ENCODE data around the gene COQ10B.
A peak's percentile ranks its signal among the peaks of the same experiment; 100 is the strongest.
"Not testable (repeated sequence)": the region's sequence is repeated elsewhere in the genome, so short reads cannot be mapped to it uniquely, and the experiment has no call there.

Gene COQ10B

DNA sequence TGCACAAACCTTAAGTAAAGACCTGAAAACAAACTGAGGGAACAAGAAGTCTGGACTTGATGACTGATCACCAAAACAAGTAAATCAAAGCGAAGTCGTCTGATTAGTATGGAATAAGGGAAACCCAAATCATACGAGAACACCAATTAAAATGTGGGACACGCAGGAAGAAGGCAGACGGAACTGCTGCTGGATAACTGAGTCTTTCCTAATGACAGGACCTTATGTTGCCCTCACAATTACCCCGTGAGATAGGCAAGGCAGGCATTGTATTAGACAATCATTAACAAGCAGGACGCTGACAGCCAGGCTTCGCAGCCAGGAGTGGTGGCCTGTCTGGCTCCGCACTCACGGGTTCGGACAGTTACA, 614 bp upstream of the COQ10B start:
- DNase-seq, result no peak

DNA sequence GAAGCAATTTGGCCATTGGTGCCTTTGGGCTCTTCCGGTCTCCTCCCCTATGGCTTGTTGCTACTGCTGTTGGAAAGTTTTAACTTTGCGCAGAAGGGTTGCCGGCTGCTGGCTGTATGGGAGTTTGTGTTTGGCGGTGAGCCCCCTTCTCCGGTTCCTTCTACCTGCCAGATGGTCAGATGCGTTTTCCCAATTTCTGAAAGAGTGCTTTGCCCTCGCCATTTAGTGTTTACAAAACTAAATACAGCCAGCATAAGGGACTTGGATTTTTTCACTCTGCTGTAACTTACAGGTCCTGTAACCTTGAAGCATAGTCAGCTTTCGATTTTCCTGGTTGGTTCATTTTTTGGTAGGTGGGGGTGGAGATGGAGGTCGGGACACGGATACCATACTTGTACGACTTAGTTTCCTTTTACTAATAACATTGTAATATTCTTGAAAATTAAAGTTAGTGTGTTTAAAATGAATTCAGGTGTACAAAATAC, 604 bp downstream of the COQ10B start:
- no peak for DNase-seq

DNA sequence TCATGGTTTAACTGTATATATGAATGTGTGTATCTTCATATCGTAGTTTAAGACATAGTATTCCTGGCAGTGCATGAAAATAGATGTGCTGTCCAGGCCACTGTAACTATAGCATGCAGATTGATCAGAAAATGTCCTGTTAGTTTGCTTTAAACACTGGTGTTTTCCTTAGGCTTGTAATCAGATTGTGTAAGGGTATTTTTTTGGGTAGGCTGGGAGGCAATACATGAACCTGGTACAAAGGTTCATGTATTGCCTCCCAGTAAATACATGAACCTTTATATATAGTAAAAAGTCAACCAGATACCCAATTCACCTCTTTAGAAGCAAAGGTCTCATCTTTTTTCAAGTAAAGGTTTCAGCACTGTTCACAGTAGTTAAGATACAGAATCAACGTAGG, 1.6 kb downstream of the COQ10B start:
- no peak for DNase-seq

DNA sequence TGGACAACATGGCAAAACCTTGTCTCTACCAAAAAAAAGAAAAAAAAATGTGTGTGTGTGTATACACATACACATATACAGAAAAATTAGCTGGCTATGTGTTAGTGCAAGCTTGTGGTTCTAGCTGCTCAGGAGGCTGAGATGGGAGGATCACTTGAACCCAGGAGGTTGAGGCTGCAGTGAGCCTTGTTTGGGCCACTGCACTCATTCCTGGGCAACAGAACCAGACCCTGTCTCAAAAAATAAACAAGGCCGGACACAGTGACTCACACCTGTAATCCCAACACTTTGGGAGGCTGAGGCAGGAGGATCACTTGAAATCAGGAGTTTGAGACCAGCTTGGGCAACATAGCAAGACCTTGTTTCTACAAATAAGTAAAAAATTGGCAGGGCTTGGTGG, 2.1 kb downstream of the COQ10B start:
- DNase-seq, result no peak

DNA sequence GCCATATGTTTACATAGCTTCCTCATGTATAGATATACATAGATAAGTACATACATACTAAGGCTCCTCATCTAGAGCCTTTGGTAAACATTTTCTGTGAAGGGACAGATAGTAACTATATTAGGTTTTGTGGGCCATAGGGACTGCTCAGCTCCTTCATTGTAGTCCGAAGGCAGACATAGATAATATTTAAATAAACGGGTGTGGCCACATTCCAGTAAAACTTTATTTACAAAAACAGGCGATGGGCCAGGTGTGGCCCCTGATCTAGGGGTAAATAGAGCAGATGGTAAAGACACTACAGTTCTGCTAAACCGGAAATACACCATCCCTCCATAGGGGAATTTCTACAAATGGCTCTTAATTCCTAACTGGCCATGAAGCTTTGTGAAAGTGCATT, 7.3 kb downstream of the COQ10B start:
- DNase-seq, result no peak

DNA sequence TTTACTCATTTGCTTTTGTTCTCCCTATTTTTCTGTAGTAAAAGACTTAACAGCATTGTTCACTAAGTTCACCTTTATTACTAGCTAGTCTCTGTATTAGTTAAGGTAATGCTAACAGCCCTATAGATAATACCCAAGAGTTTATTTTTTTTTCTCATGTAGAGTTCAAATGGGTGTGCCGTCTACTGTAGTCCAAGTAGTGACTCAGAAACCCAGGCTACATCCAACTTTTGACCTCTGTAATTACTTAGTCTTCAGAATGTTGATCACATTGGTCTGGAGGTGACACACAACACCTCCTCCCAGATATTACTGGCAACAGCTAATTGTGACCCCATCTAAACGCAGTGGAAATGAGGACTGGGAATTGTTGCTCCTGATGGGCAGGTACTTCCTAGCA, 7.7 kb downstream of the COQ10B start:
- DNase-seq, result no peak

DNA sequence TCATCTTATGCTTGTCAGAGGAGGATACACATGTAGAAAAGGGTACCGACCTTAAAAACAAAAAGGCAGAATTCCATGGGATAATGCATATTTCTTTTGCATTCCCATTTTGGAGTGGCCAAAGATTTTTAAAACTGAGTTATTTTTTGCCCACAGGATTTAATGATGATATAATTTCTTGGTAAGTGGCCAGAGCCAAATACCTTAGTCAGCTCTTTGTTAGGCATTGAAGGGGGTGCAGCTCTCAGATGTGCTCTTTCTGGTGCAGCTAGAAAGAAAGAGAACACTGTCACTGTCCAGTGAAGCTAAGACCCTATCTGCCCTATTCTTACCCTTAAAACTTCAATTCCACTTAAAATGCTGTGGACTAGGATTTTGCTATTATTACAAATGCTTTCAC, 10.8 kb downstream of the COQ10B start:
- no peak for DNase-seq

DNA sequence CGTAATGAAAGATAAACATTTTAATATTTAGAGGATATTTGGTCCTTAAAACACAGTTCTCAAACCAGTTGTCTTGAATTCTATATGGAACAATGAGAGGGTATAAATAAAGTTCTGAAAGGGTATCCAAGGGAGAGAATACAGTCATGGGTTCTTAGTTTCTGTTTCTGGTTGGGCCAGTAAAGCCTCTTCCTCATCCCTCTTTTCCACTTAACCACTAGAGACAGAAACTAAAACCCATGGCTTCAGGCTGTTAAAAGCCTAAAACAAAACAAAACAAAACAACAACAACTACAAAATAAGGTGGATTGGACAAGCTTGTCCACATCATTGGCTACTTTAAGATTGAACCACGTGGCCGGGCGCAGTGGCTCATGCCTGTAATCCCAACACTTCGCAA, 18.8 kb downstream of the COQ10B start:
- no peak for DNase-seq

DNA sequence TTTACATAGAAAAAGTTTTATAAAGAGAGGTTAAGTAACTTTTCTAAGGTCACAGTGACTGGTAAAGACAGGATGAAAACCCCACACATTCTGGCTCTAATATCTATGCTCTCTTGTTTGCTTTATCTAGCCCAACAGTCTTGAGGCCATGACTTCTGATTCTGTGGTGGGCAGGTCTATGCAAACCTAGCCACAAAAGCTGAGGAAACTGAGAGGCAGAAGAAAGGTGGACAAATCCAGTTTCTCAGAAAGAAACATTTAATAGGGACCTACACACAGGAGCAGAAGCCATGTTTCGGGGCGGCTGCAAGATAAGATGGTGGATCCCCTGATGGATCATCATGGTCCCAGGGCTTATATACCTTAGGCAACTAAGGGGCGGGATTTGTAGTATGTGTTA, 24.4 kb downstream of the COQ10B start:
- DNase-seq, result no peak

DNA sequence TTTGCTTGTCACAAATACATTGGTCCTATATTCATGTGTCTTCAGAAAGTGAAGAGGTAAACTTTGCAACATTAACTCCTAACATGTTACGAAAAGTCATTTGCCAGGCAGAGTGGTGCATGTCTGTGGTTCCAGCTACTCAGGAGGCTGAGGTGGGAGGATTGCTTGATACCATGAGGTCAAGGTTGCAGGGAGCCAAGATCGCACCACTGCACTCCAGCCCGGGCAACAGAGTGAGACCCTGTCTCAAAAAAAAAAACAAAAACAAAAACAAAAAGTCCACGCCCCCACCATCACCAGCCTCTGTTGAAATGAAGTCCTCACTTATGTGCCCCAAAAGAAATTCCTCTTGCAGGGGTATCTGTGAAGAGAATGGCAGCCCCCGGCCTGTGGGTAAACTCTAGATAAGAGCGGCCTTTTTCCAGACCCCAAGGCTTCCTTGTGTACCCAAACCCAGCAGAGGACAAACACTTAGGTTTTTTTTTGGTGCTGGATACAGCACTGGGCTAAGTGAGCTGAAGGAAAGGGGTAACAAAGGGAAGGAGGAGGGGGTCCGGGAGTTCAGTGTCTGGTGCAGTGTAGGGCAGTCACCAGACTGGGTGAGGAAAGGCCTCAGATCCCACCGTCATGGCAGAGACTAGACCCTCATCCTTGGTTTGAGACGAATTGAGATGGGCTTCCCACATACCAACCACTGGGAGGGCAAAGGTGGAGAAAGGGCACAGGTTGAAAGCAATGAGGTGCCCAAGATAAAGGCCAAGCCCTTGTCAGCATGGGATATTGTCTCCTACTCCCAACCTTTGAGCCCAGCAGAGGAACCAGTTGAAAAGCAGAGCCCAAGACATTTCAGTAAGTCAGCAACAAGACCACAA, 27.0 kb downstream of the COQ10B start:
- no peak for DNase-seq

DNA sequence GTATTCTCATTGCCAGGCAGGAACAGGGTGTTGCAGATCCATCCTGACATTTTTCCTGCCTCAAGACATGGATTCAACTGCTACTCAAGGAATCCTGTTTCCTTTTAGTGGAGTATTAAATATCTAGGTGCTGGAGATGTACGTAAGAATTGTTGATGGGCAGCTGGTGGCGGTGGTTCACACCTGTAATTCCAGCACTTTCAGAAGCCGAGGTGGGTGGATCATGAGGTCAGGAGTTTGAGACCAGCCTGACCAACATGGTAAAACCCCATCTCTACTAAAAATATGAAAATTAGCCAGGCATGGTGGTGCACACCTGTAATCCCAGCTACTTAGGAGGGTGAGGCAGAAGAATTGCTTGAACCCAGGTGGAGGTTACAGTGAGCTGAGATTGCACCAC, 30.9 kb downstream of the COQ10B start:
- not testable (repeated sequence) for DNase-seq

DNA sequence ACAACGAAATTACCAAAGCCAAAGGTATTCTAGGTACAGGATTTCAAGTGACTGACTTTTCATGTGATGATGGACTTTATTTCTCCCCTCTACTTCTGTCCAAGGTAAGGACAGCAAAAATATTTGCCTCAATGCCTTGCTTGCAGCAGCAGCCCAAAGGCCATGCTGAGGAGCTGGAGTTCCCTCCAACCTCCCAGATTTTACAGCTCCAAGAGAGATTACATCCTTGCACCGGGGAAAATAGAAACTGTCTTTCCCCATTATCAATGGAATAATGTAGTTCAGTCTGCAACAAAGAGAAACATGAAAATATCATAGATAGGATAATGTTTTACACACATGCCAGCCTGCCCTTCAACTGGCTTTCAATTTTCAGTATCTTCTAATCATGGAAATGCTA, 32.8 kb downstream of the COQ10B start:
- no peak for DNase-seq

DNA sequence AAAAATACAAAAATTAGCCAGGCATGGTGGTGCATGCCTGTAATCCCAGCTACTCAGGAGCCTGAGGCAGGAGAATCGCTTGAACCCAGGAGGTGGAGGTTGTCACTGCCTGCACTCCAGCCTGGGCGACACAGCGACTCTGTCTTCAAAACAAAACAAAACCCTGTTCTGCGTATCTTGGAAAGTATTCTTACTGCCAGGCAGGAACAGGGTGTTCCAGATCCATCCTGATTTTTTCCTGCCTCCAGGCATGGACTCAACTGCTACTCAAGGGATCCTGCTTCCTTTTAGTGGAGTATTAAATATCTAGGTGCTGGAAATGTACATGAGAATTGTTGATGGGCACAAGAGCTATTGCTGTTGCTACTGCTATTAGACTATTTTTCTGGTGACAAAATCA, 34.0 kb downstream of the COQ10B start:
- no peak for DNase-seq

DNA sequence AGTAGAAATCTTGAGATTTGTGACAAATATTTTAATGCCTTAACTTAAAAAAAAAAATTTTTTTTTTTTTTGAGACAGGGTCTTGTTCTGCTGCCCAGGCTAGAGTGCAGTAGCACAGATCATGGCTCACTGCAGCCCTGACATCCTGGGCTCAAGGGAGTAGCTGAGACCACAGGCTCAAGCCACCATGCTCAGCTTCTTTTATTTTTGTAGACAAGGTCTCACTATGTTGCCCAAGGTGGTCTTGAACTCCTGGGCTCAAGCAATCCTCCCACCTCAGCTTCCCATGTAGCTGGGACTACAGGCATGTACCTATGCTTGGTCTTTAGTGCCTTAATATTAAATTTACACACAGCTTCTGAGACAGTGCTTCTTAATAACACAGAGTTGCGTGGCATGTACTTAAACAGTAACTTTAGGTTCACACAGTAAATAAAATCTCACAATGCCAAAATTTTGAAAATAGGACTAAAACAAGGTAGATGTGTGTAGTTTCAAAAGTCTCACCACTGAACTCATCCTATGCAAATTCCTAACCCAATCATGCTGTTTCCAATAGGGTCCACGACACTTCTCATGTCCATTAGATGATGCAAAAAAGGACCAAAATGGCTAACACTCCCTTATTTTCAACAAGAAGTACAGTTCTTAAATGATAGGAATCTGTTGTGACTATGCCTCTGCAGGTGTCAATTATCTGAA, 42.2 kb downstream of the COQ10B start:
- no peak for DNase-seq

DNA sequence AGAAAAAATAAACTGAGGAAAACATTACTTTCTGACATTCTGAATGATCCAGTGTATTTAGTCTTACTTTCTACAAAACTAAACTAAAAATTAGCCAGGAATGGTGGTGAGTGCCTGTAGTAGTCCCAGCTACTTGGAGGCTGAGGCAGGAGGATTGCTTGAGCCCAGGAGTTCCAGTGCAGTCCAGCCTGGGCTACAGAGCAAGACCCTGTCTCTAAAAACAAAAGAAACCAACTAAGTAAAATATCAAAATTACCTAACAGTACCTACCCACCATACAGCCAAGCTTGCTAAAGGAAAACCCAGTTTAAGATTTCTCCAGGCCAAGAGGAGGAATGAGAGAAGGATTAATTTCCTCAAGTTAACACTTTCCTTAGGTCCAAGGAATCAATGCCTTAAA, 43.3 kb downstream of the COQ10B start:
- DNase-seq, result no peak

DNA sequence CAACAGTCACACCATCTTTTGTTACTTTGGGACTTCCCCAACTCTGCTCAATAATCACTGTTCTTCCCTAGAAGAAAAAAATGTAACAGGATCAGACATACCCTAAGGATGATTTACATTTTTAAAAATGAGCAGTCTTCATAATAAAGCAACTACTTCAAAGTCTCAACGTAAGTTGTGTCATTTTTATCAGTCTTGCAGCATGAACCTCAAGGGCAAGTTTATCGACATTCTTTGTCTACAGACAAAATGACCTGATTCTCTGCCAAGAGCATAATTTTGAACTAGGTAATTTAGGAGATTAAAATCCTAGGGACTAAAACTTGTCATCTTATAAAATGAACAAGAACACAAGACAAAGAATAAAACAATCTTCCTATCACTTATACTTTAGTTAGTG, 44.0 kb downstream of the COQ10B start:
- DNase-seq, result no peak

DNA sequence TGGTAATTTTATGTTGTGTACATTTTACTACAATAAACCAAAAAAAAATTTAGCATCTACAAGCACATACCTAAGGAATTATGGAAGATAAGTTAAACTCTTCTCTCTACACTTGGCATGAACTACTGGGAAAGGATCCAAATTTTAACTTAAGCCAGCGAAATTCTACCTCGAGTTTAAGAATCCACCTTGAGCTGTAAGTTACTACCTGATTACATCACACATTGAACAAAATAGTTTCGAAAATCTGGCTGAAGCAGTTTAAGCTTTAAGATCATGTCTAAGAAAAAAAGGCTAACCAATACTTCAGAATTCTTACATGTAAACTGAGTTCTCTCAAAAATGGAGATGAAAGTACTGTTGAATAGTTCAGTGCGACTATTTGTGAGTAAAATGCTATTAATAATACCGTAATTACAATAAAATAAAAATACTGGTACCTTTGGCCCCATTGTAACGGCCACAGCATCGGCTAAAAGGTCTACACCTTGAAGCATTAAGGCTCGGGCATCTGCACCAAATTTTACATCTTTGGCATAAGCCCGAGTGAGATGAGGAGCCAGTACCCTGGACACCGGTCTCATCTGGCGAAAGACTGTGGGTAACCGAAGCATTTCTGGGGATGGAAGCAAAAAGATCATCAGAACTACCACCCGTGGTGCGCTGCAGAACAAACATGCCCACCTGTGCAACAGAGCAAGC, 45.0 kb downstream of the COQ10B start:
- no peak for DNase-seq

DNA sequence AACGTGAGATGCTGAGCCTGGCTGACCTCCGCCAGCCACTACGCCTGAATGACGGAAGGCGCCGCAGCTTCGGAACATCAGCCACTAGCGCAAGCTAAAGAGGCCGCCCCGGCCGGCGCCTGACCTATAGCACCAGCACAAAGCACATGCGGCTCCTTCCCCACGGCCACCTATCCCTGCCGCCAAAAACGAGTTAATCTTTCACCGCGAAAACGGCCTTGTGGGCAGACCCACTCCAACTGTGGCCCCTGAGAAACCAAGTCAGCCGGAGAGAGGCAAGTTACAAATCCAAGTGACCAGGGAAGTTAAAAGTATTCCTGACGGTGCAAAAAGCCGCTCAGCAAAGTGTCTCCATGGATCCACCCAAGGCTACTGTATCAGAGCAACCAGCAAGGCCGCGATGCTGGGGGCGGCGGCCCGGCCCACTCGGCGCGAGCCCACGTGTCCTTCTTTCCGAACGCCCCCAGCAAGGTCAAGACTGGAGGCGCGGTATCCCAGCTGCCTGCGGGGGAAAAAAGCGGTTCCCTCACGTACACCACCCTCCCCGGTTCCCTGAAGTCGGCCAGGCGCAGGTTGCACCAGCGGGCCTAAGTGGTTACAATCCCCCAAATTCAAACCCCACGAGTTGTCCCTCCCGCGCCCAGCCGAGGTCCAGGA, 45.7 kb downstream of the COQ10B start:
- peak; percentile 51 for DNase-seq

DNA sequence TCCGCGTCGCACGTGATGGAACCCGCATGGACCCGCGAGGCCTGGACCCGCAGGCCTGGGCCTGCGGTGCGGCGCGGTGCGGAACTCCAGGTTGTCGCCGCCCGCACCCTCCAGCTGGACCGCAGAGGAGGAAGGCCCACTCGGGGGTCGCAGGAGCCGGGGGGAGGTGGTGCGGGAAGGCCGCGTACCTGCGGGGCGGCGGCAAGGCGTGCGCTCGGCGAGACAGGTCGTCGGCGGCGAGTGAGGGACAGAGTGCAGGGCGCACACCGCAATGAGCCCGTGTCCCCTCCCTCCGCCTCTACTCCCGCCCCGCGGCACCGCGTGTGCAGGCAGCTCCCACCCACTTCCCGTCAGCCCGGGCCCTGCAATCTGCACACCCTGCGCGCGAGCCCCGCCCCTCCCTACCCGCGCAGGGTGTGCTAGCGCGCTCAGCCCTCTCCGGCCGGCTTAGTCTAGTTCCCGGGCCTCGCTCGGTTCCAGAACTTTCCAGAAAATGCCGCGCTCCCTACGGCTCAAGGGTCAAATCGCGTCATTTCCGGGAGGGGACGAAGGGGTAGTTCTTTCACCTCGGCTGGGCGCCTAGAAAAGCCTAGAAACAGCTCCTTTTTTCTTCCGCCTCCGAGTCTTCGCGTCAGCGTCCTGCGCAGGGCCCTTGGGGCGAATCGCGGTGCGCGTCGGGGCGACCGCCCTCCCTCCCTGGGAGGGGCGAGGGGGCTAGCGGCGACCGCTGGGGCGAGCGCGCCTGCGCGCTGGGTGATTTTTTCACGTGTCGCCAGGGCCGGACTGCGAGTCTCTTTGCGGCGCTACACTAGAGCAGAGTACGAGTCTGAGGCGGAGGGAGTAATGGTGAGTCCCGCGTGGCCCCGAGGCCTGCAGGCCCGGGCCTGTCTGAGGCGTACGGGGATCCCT, 46.5 kb downstream of the COQ10B start, which contains the start of the genes HSPD1 and HSPE1:
Gene HSPD1 (minus strand): TSS at position 247 of the 909 bp plus-strand sequence. CDS start 992 bp downstream, outside the sequence.
Gene HSPE1 (plus strand): TSS at position 786 of the 909 bp plus-strand sequence. CDS start 58 bp downstream, at position 844.
- DNase-seq, result peak; percentile 98

DNA sequence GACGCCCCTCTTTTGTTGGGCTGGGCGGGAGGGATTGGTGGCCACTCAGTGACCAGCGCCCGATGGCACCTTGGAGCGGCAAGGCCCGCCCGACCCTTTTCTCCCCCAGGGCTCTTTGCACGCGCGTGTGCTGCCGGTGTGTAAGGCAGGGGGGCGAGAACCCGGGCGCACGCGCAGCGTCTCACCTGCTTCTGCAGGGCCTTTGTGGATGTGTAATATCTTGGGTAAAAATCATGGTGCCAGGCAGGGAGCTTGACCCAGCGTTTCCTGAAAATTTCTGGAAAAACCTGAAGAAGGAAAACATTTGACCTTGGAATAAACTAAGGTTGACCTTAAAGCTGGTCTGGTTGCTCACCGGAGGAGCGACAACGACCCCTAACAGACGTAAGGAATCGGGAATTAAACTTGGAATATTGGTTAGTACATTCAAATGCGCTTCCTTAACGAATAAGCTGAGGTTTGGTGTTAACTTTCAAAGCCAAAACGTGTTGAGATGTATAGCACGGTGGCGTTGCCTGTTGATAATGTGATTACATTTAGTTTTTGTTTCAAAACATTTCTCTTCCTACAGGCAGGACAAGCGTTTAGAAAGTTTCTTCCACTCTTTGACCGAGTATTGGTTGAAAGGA, 47.3 kb downstream of the COQ10B start:
- DNase-seq, result no peak

DNA sequence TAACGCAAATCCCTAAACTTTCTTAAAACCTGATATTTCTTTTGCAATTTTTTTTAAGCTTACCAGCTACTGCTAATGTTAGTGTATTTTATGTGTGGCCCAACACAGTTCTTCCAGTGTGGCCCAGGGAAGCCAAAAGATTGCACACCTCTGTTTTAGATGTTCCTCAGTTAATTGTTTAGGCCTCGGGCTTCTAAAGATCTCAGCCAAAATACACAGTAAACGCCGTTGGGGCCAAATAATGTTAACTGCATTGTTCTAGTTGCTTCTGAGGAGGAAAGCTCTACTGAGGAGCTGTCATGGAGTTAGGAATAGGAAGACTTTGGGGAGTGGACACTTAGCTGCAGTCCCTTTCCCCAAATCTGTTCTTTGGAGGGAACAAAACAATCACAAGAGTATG, 48.8 kb downstream of the COQ10B start:
- DNase-seq, result no peak
